Kidney (tissue), 14 donors: ENCODE data around the gene NAT9. TPM values are rescaled to one million over a fixed set of nuclear protein-coding genes. Genes with fewer than 3 reads are reported as not detected.

Experiments used
- DNase-seq, 5 donors: peaks; one replicate each; pipeline ENCODE4 v3.0.0-alpha.2; 2013 to 2020
- FAIRE-seq: peaks from 2 replicates; lab custom pipeline; 2012; peaks lifted over from hg19 to GRCh38; lab: Jason Lieb, UNC
- H3K27ac ChIP-seq, 2 donors: one replicate each; pipeline ENCODE4 v1.7.0; 2013; ENCODE audit warnings: low read depth in 2 of 2, low read length in 2 of 2, inconsistent platforms in 1 of 2
- H3K27me3 ChIP-seq: one replicate; pipeline ENCODE4 v1.7.1; 2013; ENCODE audit warnings: low read length, inconsistent platforms; ENCODE audit not compliant: control insufficient read depth, insufficient read depth
- H3K36me3 ChIP-seq, 3 donors: one replicate each; pipeline versions ENCODE4 v1.7.0 to v1.7.1; 2013; ENCODE audit warnings: low read length in 3 of 3, control low read depth in 1 of 3, inconsistent platforms in 1 of 3; ENCODE audit not compliant: insufficient read depth in 3 of 3, control insufficient read depth in 2 of 3
- H3K4me1 ChIP-seq, 3 donors: one replicate each; pipeline versions ENCODE4 v1.7.0 to v1.7.1; 2013; ENCODE audit warnings: low read length in 3 of 3, inconsistent platforms in 1 of 3, low read depth in 1 of 3; ENCODE audit not compliant: control insufficient read depth in 2 of 3, insufficient read depth in 2 of 3
- H3K4me3 ChIP-seq, 3 donors: one replicate each; pipeline versions ENCODE4 v1.7.0 to v1.8.1; 2013; ENCODE audit warnings: low read length in 3 of 3, control low read depth in 1 of 3, inconsistent platforms in 1 of 3
- H3K9ac ChIP-seq, 3 donors: one replicate each; pipeline versions ENCODE4 v1.7.0 to v1.7.1; 2013; ENCODE audit warnings: low read length in 3 of 3, control low read depth in 1 of 3, inconsistent platforms in 1 of 3
- H3K9me3 ChIP-seq, 3 donors: one replicate each; pipeline versions ENCODE4 v1.7.0 to v1.7.1; 2013; ENCODE audit warnings: low read length in 3 of 3, control low read depth in 1 of 3, inconsistent platforms in 1 of 3; ENCODE audit not compliant: control insufficient read depth in 2 of 3, insufficient read depth in 1 of 3
- intact Hi-C: fragments of 100-400 bp; cut with DNase I; formaldehyde crosslinking; loops from one replicate; pipeline ENCODE4 v1.11.1; 2022
- polyA plus RNA-seq: library from polyadenylated mRNA; stranded (reverse); fragments of 350-450 nt; fragmentation: Illumina TruSeq; extraction: RNeasy Lipid Tissue Mini Kit (QIAGEN cat#74804); gene quantifications from one replicate; pipeline ENCODE4 v1.2.3, GENCODE V29; 2014; ENCODE audit warnings: low read depth, low replicate concordance; ENCODE audit not compliant: insufficient read depth
- total RNA-seq: library from RNA; stranded (reverse); fragmentation: NEBNext Ultra II Directional; extraction: Animal tissue kit (Norgen Biotek cat#: 25700); gene quantifications from one replicate; pipeline ENCODE4 v1.2.1, GENCODE V29; 2021
- TF ChIP-seq, protein P1 (sequence below): IDR thresholded peaks from 3 replicates; pipeline ENCODE4 v1.5.1; 2012; ENCODE audit warnings: mild to moderate bottlenecking, moderate library complexity, borderline replicate concordance; ENCODE audit not compliant: insufficient read depth; ENCODE audit errors: extremely low read depth
- donor health status: control.
- donor health status: control.
- donor health status: control.
- donor health status: control.
- donor health status: control.
- donor health status: DM: yes; HTN: yes; CAD: no.
- donor health status: Normal renal cell carcinoma (clear cell type).

Gene NAT9
- total and polyA plus RNA-seq, 2 donors from 2014 or later = 33.5 to 41.5 TPM

GRCh38 chr17:74772053-74772452 lies 4.1 kb downstream of the NAT9 start:
- Histone ChIP-seq H3K9me3 (no peaks in the 10 kb centered on the region), H3K4me3 (no peak overlapping the region), H3K9ac (peak overlapping the region in 1 of 3 donors; percentile 17), H3K27ac (peak overlapping the region in 1 of 2 donors; percentile 32), H3K4me1 (peaks cover 0 to 40% (median 38%) of the 10 kb centered on the region in 3 donors), H3K27me3 (no peaks in the 10 kb centered on the region), H3K36me3 (peaks cover 0 to 25% (median 9%) of the 10 kb centered on the region in 3 donors)
- FAIRE-seq (no peak), DNase-seq (no peak)
- TF ChIP-seq, protein P1, sequence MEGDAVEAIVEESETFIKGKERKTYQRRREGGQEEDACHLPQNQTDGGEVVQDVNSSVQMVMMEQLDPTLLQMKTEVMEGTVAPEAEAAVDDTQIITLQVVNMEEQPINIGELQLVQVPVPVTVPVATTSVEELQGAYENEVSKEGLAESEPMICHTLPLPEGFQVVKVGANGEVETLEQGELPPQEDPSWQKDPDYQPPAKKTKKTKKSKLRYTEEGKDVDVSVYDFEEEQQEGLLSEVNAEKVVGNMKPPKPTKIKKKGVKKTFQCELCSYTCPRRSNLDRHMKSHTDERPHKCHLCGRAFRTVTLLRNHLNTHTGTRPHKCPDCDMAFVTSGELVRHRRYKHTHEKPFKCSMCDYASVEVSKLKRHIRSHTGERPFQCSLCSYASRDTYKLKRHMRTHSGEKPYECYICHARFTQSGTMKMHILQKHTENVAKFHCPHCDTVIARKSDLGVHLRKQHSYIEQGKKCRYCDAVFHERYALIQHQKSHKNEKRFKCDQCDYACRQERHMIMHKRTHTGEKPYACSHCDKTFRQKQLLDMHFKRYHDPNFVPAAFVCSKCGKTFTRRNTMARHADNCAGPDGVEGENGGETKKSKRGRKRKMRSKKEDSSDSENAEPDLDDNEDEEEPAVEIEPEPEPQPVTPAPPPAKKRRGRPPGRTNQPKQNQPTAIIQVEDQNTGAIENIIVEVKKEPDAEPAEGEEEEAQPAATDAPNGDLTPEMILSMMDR = no peak
- intact Hi-C loops = no loop called here

DNA sequence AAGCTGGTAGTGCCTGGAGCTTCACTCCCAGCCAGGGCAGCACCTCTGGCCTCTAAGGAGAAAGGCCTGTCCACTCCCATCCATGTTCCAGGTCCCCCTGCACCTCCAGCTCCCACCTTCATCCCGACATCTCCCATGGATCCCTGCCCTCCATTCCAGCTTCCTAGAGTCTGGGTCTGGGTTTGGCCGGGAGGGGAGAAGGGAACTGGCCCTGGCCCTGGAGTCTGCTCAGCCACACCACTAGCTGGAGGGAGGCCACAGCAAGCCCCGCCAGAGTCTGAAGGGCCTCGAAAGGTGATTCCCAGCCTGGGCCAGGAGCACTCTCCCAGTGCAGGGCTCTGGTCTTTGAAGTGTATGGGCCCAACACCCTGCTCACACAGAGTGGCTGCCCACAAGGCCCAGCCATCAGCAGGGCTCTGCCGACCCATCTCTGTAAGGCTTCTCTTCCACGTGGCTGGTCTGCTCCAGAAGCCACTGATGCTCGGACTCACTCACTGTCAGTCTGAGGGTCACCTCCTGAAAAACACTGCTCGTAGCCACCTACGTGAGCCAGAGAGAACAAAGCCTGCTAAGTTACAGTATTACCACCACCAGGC lies 4.7 kb downstream of the NAT9 start:
- Histone ChIP-seq H3K9ac (peak overlapping the region in 1 of 3 donors; percentile 17), H3K4me3 (no peak overlapping the region), H3K9me3 (no peaks in the 10 kb centered on the region), H3K27ac (peak overlapping the region in 1 of 2 donors; percentile 32), H3K27me3 (no peaks in the 10 kb centered on the region), H3K36me3 (peaks cover 0 to 25% (median 9%) of the 10 kb centered on the region in 3 donors), H3K4me1 (peaks cover 0 to 40% (median 35%) of the 10 kb centered on the region in 3 donors)
- intact Hi-C loops = no loop called here
- FAIRE-seq (no peak), DNase-seq (no peak)
- TF ChIP-seq, protein P1 = no peak

GRCh38 chr17:74770498-74771318 lies 5.4 kb downstream of the NAT9 start:
- Histone ChIP-seq H3K27ac (peak overlapping the region in 1 of 2 donors; percentile 70), H3K36me3 (peaks cover 0 to 29% (median 9%) of the 10 kb centered on the region in 3 donors), H3K4me3 (no peak overlapping the region), H3K9ac (peak overlapping the region in 1 of 3 donors; percentile 17), H3K27me3 (no peaks in the 10 kb centered on the region), H3K4me1 (peaks cover 0 to 40% (median 35%) of the 10 kb centered on the region in 3 donors), H3K9me3 (no peaks in the 10 kb centered on the region)
- no peak for FAIRE-seq
- intact Hi-C loops = no loop called here
- peak; percentile 71 to 86 (median 81) for DNase-seq
- TF ChIP-seq, protein P1 = peak; percentile 74
